Fibroblast of villous mesenchyme (primary cell): Measurements from ENCODE around the gene OR5B21. TPM values are rescaled to one million over a fixed set of nuclear protein-coding genes. Genes with fewer than 3 reads are reported as not detected.

Source experiments
- DNase-seq: peaks from one replicate; pipeline ENCODE4 v3.0.0-alpha.2; 2010; ENCODE audit warnings: low read depth
- H3K4me3 ChIP-seq: 2 replicates; pipeline ENCODE4 v1.5.1; 2011; ENCODE audit warnings: low read depth, mild to moderate bottlenecking, low read length
- total RNA-seq: library from RNA; depleted of rRNA; stranded (reverse); fragments of >200 nt; gene quantifications from 2 replicates; pipeline ENCODE4 v1.2.3, GENCODE V29; 2012
- TF ChIP-seq, protein P1 (sequence below): IDR thresholded peaks from 2 replicates; pipeline ENCODE4 v1.5.1; 2012; ENCODE audit warnings: low read depth, mild to moderate bottlenecking, low read length; ENCODE audit not compliant: insufficient read depth

The OR5B21 gene
- total RNA-seq, 1 donor = not detected

DNA sequence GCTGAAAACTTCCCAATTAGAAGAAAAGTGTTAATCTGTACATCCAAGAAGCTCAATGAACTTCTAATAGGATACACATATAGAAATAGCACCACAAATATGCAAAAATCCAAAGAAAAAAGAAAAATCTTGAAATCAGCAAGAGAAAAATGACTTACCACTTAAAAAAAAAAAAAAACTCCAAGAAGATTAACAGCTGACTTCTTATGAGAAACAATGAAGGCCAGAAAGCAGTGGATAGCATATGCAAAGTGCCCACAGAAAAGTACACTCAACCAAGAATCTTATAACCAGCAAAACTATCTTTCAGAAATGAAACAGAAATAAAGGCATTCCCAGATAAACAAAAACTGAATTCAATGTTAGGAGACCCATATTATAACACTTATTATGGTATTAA is 36.0 kb downstream of the OR5B21 start:
- TF ChIP-seq, protein P1, sequence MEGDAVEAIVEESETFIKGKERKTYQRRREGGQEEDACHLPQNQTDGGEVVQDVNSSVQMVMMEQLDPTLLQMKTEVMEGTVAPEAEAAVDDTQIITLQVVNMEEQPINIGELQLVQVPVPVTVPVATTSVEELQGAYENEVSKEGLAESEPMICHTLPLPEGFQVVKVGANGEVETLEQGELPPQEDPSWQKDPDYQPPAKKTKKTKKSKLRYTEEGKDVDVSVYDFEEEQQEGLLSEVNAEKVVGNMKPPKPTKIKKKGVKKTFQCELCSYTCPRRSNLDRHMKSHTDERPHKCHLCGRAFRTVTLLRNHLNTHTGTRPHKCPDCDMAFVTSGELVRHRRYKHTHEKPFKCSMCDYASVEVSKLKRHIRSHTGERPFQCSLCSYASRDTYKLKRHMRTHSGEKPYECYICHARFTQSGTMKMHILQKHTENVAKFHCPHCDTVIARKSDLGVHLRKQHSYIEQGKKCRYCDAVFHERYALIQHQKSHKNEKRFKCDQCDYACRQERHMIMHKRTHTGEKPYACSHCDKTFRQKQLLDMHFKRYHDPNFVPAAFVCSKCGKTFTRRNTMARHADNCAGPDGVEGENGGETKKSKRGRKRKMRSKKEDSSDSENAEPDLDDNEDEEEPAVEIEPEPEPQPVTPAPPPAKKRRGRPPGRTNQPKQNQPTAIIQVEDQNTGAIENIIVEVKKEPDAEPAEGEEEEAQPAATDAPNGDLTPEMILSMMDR = no peak
- no peak overlapping the region for H3K4me3 ChIP-seq
- DNase-seq = no peak

DNA sequence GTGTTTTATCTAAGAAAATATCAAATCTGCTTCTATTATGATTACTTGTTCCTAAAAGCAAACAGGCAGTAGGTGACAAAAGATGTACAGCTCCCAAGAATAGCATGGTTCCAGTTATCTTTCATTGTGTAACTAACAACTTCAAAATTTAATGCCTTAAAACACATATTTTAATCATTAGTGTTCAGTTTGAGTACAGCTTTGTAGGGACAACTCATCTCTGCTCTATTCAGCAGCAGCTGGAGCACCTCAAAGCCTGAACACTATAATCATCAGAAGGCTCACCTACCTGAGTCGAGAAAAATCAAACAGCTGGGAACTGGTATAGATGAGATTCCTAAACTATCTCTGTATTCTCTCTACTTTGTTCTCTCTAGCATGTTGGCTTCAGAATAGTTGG is 41.6 kb downstream of the OR5B21 start:
- H3K4me3 ChIP-seq = no peak overlapping the region
- DNase-seq = no peak
- TF ChIP-seq, protein P1 = no peak

DNA sequence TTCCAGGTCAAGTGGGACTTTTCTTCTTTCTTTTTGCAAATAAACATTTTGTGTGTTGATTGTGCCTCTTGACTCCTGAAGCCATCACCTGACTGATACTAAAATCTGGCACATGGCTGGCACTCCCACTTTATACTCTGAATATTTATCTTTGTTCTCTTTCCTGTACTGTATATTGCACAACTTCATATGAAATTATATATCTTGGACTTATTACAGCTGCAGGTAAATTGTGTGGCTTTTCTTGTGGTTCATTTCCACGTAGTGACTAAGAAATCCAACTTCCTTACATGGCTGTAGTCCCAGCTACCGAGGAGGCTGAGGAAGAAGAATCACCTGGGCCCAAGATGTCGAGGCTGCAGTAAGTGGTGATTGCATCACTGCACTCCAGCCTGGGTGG is 42.2 kb downstream of the OR5B21 start:
- DNase-seq = no peak
- H3K4me3 ChIP-seq = no peak overlapping the region
- TF ChIP-seq, protein P1 = no peak

Other genes starting within 250 kb of the OR5B21 start
- under 0.01 TPM in 1 of 2 replicates, not detected in the other for gene OR10W1, start 239.8 kb downstream of the OR5B21 start, total RNA-seq
- not detected in 2 replicates for gene OR5B17, start 149.0 kb downstream of the OR5B21 start, total RNA-seq
- not detected in 2 replicates for gene OR5B3, start 101.2 kb downstream of the OR5B21 start, total RNA-seq
- gene OR5B2, start 80.0 kb downstream of the OR5B21 start, total RNA-seq = not detected in 2 replicates
- gene OR5B12, start 65.9 kb downstream of the OR5B21 start, total RNA-seq = not detected in 2 replicates
- gene LPXN, start 67.8 kb upstream of the OR5B21 start, total RNA-seq = 3.5 and 13.9 TPM in 2 replicates
- 54.4 and 68.7 TPM in 2 replicates for gene ZFP91, start 71.0 kb upstream of the OR5B21 start, total RNA-seq
- gene CNTF, start 114.6 kb upstream of the OR5B21 start, total RNA-seq = 2.2 and 2.9 TPM in 2 replicates
- not detected in 2 replicates for gene GLYAT, start 223.8 kb upstream of the OR5B21 start, total RNA-seq